Measurements from ENCODE around the gene PTPRU. TPM values are rescaled to one million over a fixed set of nuclear protein-coding genes. Genes with fewer than 3 reads are reported as not detected.

Gene PTPRU
- total and polyA plus RNA-seq, 2 experiments from 2014 or later: 8.0 to 105 TPM

GRCh38 chr1:29360768-29361167 is 124.4 kb downstream of the PTPRU start:
- H3K4me3 Mint-ChIP-seq: no peak overlapping the region
- H3K36me3 Mint-ChIP-seq (ENCODE audit: low read depth): no peaks in the 10 kb centered on the region
- no peak overlapping the region for H2AFZ ChIP-seq
- ATAC-seq: no peak
- TF ChIP-seq CTCF (conservative IDR thresholded peaks at IDR 0.05; ENCODE audit: low read depth in 2 of 2) (no peak), JUNB (IDR thresholded peaks at IDR 0.05; ENCODE audit: unreplicated experiment) (no peak), ZNF462 (CRISPR knock-in tag; IDR thresholded peaks at IDR 0.05) (no peak), ZNF331 (CRISPR knock-in tag; IDR thresholded peaks at IDR 0.05; ENCODE audit: low read depth) (no peak), POLR2AphosphoS5 (IDR thresholded peaks at IDR 0.05; ENCODE audit: low read depth) (no peak), CREB1 (CRISPR knock-in tag; IDR thresholded peaks at IDR 0.05; ENCODE audit: low read depth) (no peak), ETS1 (IDR thresholded peaks at IDR 0.05) (no peak), EZH2phosphoT487 (IDR thresholded peaks at IDR 0.05; ENCODE audit: unreplicated experiment) (no peak), REST (IDR thresholded peaks at IDR 0.05; ENCODE audit: unreplicated experiment) (no peak), NANOG (IDR thresholded peaks at IDR 0.05; ENCODE audit: borderline replicate concordance) (no peak)
- H3K9me2 ChIP-seq (ENCODE audit: insufficient read depth): peaks cover 7% of the 10 kb centered on the region; the same call in 1 of the 2 replicates
- no peaks in the 10 kb centered on the region for H3K9me3 Mint-ChIP-seq
- H3K27me3 ChIP-seq (ENCODE audit: insufficient read depth): no peaks in the 10 kb centered on the region
- H3K4me1 Mint-ChIP-seq: peaks cover 3% of the 10 kb centered on the region; the same call in 2 of the 3 replicates
- H4K20me1 ChIP-seq (replicated peaks; ENCODE audit: insufficient read depth): no peaks in the 10 kb centered on the region
- DNase-seq (ENCODE audit: low spot score): no peak
- no peak overlapping the region for H3K4me2 ChIP-seq
- no peak overlapping the region for H3K4me3 ChIP-seq
- peaks cover 10% of the 10 kb centered on the region for H3K4me1 ChIP-seq (ENCODE audit: insufficient read depth)
- H3K27ac ChIP-seq (ENCODE audit: low read depth): no peak overlapping the region
- no peaks in the 10 kb centered on the region for H3K79me2 ChIP-seq (replicated peaks; ENCODE audit: insufficient read depth)
- H3K36me3 ChIP-seq (ENCODE audit: insufficient read depth): no peaks in the 10 kb centered on the region; the same call in 1 of the 2 replicates
- no peaks in the 10 kb centered on the region for H3F3A ChIP-seq (replicated peaks; ENCODE audit: low read depth)
- H3K27ac Mint-ChIP-seq: no peak overlapping the region
- H3K27me3 Mint-ChIP-seq (ENCODE audit: insufficient read depth, low read depth, poor library complexity): peaks cover 18% of the 10 kb centered on the region

All from GM23338 (cell line).